ENCODE measurements around the gene INO80C.
A peak's percentile ranks its signal among the peaks of the same experiment; 100 is the strongest.

INO80C gene

GRCh38 chr18:35511428-35511827 is 13.7 kb upstream of the INO80C start:
- no peaks in the 10 kb centered on the region for H4K20me1 ChIP-seq (ENCODE audit: insufficient read depth, low read length)
- no peaks in the 10 kb centered on the region for H3F3A ChIP-seq (ENCODE audit: insufficient read depth, low read length)
- H3K4me2 ChIP-seq (ENCODE audit: low read depth, low read length), result no peak overlapping the region; the same call in 1 of the 2 replicates
- H3K27ac ChIP-seq (ENCODE audit: low read length), result peak overlapping the region; percentile 10; the same call in 1 of the 2 replicates
- H3K9me3 ChIP-seq (replicated peaks; ENCODE audit: insufficient read depth, low read length), result no peaks in the 10 kb centered on the region
- DNase-seq, result peak; percentile 15
- peak overlapping the region; percentile 10; the same call in 1 of the 2 replicates for H2AFZ ChIP-seq (ENCODE audit: low read length)
- no peaks in the 10 kb centered on the region for H3K27me3 ChIP-seq (replicated peaks; ENCODE audit: insufficient read depth, low read length)
- no peaks in the 10 kb centered on the region for H3K79me2 ChIP-seq (ENCODE audit: low read length)
- H3K9ac ChIP-seq (ENCODE audit: low read length), result no peak overlapping the region
- no peaks in the 10 kb centered on the region for H3K9me2 ChIP-seq (replicated peaks; ENCODE audit: insufficient read depth, low read length)
- no peak overlapping the region for H3K4me3 ChIP-seq (ENCODE audit: low read length)
- H3K4me1 ChIP-seq (ENCODE audit: low read length), result peaks cover 11% of the 10 kb centered on the region
- H3K36me3 ChIP-seq (replicated peaks; ENCODE audit: insufficient read depth, low read length), result no peaks in the 10 kb centered on the region
- TF ChIP-seq CTCF (IDR thresholded peaks at IDR 0.05; ENCODE audit: low read length), result no peak
- TF ChIP-seq EZH2 (optimal IDR thresholded peaks at IDR 0.05; ENCODE audit: low read depth, low read length), result no peak
- no peak for TF ChIP-seq EZH2phosphoT487 (IDR thresholded peaks at IDR 0.05; ENCODE audit: low read length)

- Histone ChIP-seq H2AFZ (ENCODE audit: low read length) (no peak overlapping the region), H3K27ac (ENCODE audit: low read length) (no peak overlapping the region), H3K9ac (ENCODE audit: low read length) (no peak overlapping the region), H3K4me3 (ENCODE audit: low read length) (no peak overlapping the region), H3K4me2 (ENCODE audit: low read depth, low read length) (no peak overlapping the region), H3F3A (ENCODE audit: insufficient read depth, low read length) (no peaks in the 10 kb centered on the region), H3K4me1 (ENCODE audit: low read length) (peaks cover 11% of the 10 kb centered on the region), H3K79me2 (ENCODE audit: low read length) (no peaks in the 10 kb centered on the region), H4K20me1 (ENCODE audit: insufficient read depth, low read length) (no peaks in the 10 kb centered on the region), H3K9me2 (replicated peaks; ENCODE audit: insufficient read depth, low read length) (no peaks in the 10 kb centered on the region), H3K27me3 (replicated peaks; ENCODE audit: insufficient read depth, low read length) (no peaks in the 10 kb centered on the region), H3K9me3 (replicated peaks; ENCODE audit: insufficient read depth, low read length) (no peaks in the 10 kb centered on the region), H3K36me3 (replicated peaks; ENCODE audit: insufficient read depth, low read length) (no peaks in the 10 kb centered on the region)
- DNase-seq, result no peak
- TF ChIP-seq EZH2 (optimal IDR thresholded peaks at IDR 0.05; ENCODE audit: low read depth, low read length), result no peak
- TF ChIP-seq CTCF (IDR thresholded peaks at IDR 0.05; ENCODE audit: low read length), result no peak
- no peak for TF ChIP-seq EZH2phosphoT487 (IDR thresholded peaks at IDR 0.05; ENCODE audit: low read length)
Measured at GRCh38 chr18:35510076-35510651, 12.4 kb upstream of the INO80C start.

- Histone ChIP-seq H3K4me2 (ENCODE audit: low read depth, low read length) (no peak overlapping the region), H3K27ac (ENCODE audit: low read length) (no peak overlapping the region), H3F3A (ENCODE audit: insufficient read depth, low read length) (no peaks in the 10 kb centered on the region), H3K27me3 (replicated peaks; ENCODE audit: insufficient read depth, low read length) (no peaks in the 10 kb centered on the region), H3K9me3 (replicated peaks; ENCODE audit: insufficient read depth, low read length) (no peaks in the 10 kb centered on the region), H3K9ac (ENCODE audit: low read length) (no peak overlapping the region), H2AFZ (ENCODE audit: low read length) (no peak overlapping the region), H3K4me3 (ENCODE audit: low read length) (no peak overlapping the region), H3K36me3 (replicated peaks; ENCODE audit: insufficient read depth, low read length) (no peaks in the 10 kb centered on the region), H3K4me1 (ENCODE audit: low read length) (peaks cover 11% of the 10 kb centered on the region), H4K20me1 (ENCODE audit: insufficient read depth, low read length) (no peaks in the 10 kb centered on the region), H3K79me2 (ENCODE audit: low read length) (no peaks in the 10 kb centered on the region), H3K9me2 (replicated peaks; ENCODE audit: insufficient read depth, low read length) (no peaks in the 10 kb centered on the region)
- no peak for DNase-seq
- TF ChIP-seq EZH2 (optimal IDR thresholded peaks at IDR 0.05; ENCODE audit: low read depth, low read length) (no peak), EZH2phosphoT487 (IDR thresholded peaks at IDR 0.05; ENCODE audit: low read length) (no peak), CTCF (IDR thresholded peaks at IDR 0.05; ENCODE audit: low read length) (no peak)
Measured at GRCh38 chr18:35508746-35509338, 11.1 kb upstream of the INO80C start.
